ENCODE results near the gene SEL1L2. TPM values are rescaled to one million over a fixed set of nuclear protein-coding genes. Genes with fewer than 3 reads are reported as not detected.
"Not testable (repeated sequence)": the region's sequence is repeated elsewhere in the genome, so short reads cannot be mapped to it uniquely, and the experiment has no call there.

Gene SEL1L2
- total and polyA plus RNA-seq, 9 donors, result 0.12 to 0.50 (median 0.23) TPM; not detected in 6

- peaks cover 6% of the 10 kb centered on the region for H3K27me3 ChIP-seq (ENCODE audit: control insufficient read depth, insufficient read depth, low read length)
- H3K27ac ChIP-seq (ENCODE audit: low read length), result no peak within 1 kb of the TSS
- peaks cover 8% of the 10 kb centered on the region for H3K4me1 ChIP-seq (ENCODE audit: control insufficient read depth, insufficient read depth, low read length)
- H3K4me3 ChIP-seq (ENCODE audit: low read length), result peak within 1 kb of the TSS; percentile 50
- no peaks in the 10 kb centered on the region for H3K36me3 ChIP-seq (ENCODE audit: control insufficient read depth, insufficient read depth, low read length)
- peaks cover 9% of the 10 kb centered on the region for H3K9me3 ChIP-seq (replicated peaks; ENCODE audit: control insufficient read depth, low read depth, low read length)
- DNase-seq, result peak; percentile 91
- WGBS (ENCODE audit: insufficient coverage), result under 1% methylated on average over 61 of the region's 61 CpGs
These were observed 4.8 kb upstream of the SEL1L2 start, which contains the start of gene MACROD2 for GRCh38 chr20:13995086-13995665. Gene MACROD2, plus strand, starts transcription at chr20:13995516.

DNA sequence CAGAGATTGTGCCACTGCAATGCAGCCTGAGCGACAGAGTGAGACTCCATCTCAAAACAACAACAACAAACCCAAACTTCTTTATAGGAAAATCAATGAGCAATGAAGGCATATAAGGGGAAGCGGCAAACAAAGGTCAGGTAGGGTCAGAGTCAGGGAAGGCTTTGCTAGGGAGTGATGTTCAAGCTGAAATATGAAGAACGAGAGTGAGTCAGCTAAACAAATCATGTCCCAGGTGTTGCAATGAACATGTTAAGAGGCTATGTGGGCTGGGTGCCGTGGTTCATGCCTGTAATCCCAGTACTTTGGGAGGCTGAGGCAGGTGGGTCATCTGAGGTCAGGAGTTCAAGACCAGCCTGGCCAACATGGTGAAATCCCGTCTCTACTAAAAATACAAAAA is 1.5 kb upstream of the SEL1L2 start:
- not testable (repeated sequence) for H3K9me3 ChIP-seq (replicated peaks; ENCODE audit: control insufficient read depth, low read depth, low read length); H3K27me3 ChIP-seq (ENCODE audit: control insufficient read depth, insufficient read depth, low read length); H3K27ac ChIP-seq (ENCODE audit: low read length); H3K4me3 ChIP-seq (ENCODE audit: low read length); H3K4me1 ChIP-seq (ENCODE audit: control insufficient read depth, insufficient read depth, low read length); H3K36me3 ChIP-seq (ENCODE audit: control insufficient read depth, insufficient read depth, low read length); DNase-seq
- 91% methylated on average over 2 of the region's 5 CpGs for WGBS (ENCODE audit: insufficient coverage)

GRCh38 chr20:13991311-13991710 is 897 bp upstream of the SEL1L2 start:
- no peak for DNase-seq
- H3K9me3 ChIP-seq (replicated peaks; ENCODE audit: control insufficient read depth, low read depth, low read length), result peaks cover 9% of the 10 kb centered on the region
- no CpG with 5 or more reads among the region's 1 CpG for WGBS (ENCODE audit: insufficient coverage)
- peaks cover 6% of the 10 kb centered on the region for H3K4me1 ChIP-seq (ENCODE audit: control insufficient read depth, insufficient read depth, low read length)
- H3K36me3 ChIP-seq (ENCODE audit: control insufficient read depth, insufficient read depth, low read length), result no peaks in the 10 kb centered on the region
- H3K27me3 ChIP-seq (ENCODE audit: control insufficient read depth, insufficient read depth, low read length), result peaks cover 6% of the 10 kb centered on the region
- no peak overlapping the region for H3K27ac ChIP-seq (ENCODE audit: low read length)
- H3K4me3 ChIP-seq (ENCODE audit: low read length), result no peak overlapping the region

GRCh38 chr20:13984211-13984610 is 6.2 kb downstream of the SEL1L2 start:
- Histone ChIP-seq H3K4me3 (ENCODE audit: low read length) (no peak overlapping the region), H3K4me1 (ENCODE audit: control insufficient read depth, insufficient read depth, low read length) (no peaks in the 10 kb centered on the region), H3K36me3 (ENCODE audit: control insufficient read depth, insufficient read depth, low read length) (no peaks in the 10 kb centered on the region), H3K9me3 (replicated peaks; ENCODE audit: control insufficient read depth, low read depth, low read length) (no peaks in the 10 kb centered on the region), H3K27me3 (ENCODE audit: control insufficient read depth, insufficient read depth, low read length) (no peaks in the 10 kb centered on the region), H3K27ac (ENCODE audit: low read length) (no peak overlapping the region)
- 55% methylated on average over 3 of the region's 4 CpGs for WGBS (ENCODE audit: insufficient coverage)
- no peak for DNase-seq

- DNase-seq, result no peak
- H3K27ac ChIP-seq (ENCODE audit: low read length), result no peak overlapping the region
- no peaks in the 10 kb centered on the region for H3K36me3 ChIP-seq (ENCODE audit: control insufficient read depth, insufficient read depth, low read length)
- no CpG with 5 or more reads among the region's 3 CpGs for WGBS (ENCODE audit: insufficient coverage)
- H3K4me1 ChIP-seq (ENCODE audit: control insufficient read depth, insufficient read depth, low read length), result no peaks in the 10 kb centered on the region
- no peaks in the 10 kb centered on the region for H3K9me3 ChIP-seq (replicated peaks; ENCODE audit: control insufficient read depth, low read depth, low read length)
- no peaks in the 10 kb centered on the region for H3K27me3 ChIP-seq (ENCODE audit: control insufficient read depth, insufficient read depth, low read length)
- H3K4me3 ChIP-seq (ENCODE audit: low read length), result no peak overlapping the region
These were observed 29.9 kb downstream of the SEL1L2 start for GRCh38 chr20:13960525-13960924.

GRCh38 chr20:13960119-13960518 is 30.3 kb downstream of the SEL1L2 start:
- H3K4me1 ChIP-seq (ENCODE audit: control insufficient read depth, insufficient read depth, low read length), result no peaks in the 10 kb centered on the region
- no peak for DNase-seq
- no peaks in the 10 kb centered on the region for H3K36me3 ChIP-seq (ENCODE audit: control insufficient read depth, insufficient read depth, low read length)
- H3K27ac ChIP-seq (ENCODE audit: low read length), result no peak overlapping the region
- H3K4me3 ChIP-seq (ENCODE audit: low read length), result no peak overlapping the region
- H3K27me3 ChIP-seq (ENCODE audit: control insufficient read depth, insufficient read depth, low read length), result no peaks in the 10 kb centered on the region
- WGBS (ENCODE audit: insufficient coverage), result no CpG with 5 or more reads among the region's 2 CpGs
- H3K9me3 ChIP-seq (replicated peaks; ENCODE audit: control insufficient read depth, low read depth, low read length), result no peaks in the 10 kb centered on the region

GRCh38 chr20:13953227-13953626 is 37.2 kb downstream of the SEL1L2 start:
- no peak overlapping the region for H3K27ac ChIP-seq (ENCODE audit: low read length)
- no peak overlapping the region for H3K4me3 ChIP-seq (ENCODE audit: low read length)
- no peaks in the 10 kb centered on the region for H3K27me3 ChIP-seq (ENCODE audit: control insufficient read depth, insufficient read depth, low read length)
- no peaks in the 10 kb centered on the region for H3K4me1 ChIP-seq (ENCODE audit: control insufficient read depth, insufficient read depth, low read length)
- no peaks in the 10 kb centered on the region for H3K36me3 ChIP-seq (ENCODE audit: control insufficient read depth, insufficient read depth, low read length)
- no peaks in the 10 kb centered on the region for H3K9me3 ChIP-seq (replicated peaks; ENCODE audit: control insufficient read depth, low read depth, low read length)
- no peak for DNase-seq
- WGBS (ENCODE audit: insufficient coverage), result 95% methylated on average over 2 of the region's 6 CpGs

GRCh38 chr20:13947719-13948118 is 42.7 kb downstream of the SEL1L2 start:
- 91% methylated on average over 1 of the region's 3 CpGs for WGBS (ENCODE audit: insufficient coverage)

GRCh38 chr20:13941031-13941430 is 49.4 kb downstream of the SEL1L2 start:
- Histone ChIP-seq H3K27ac (ENCODE audit: low read length) (no peak overlapping the region), H3K4me3 (ENCODE audit: low read length) (no peak overlapping the region), H3K27me3 (ENCODE audit: control insufficient read depth, insufficient read depth, low read length) (no peaks in the 10 kb centered on the region), H3K36me3 (ENCODE audit: control insufficient read depth, insufficient read depth, low read length) (no peaks in the 10 kb centered on the region), H3K4me1 (ENCODE audit: control insufficient read depth, insufficient read depth, low read length) (no peaks in the 10 kb centered on the region), H3K9me3 (replicated peaks; ENCODE audit: control insufficient read depth, low read depth, low read length) (no peaks in the 10 kb centered on the region)
- no peak for DNase-seq
- 71% methylated on average over 4 of the region's 7 CpGs for WGBS (ENCODE audit: insufficient coverage)

More at GRCh38 chr20:13947719-13948118, 42.7 kb downstream of the SEL1L2 start:
- no peaks in the 10 kb centered on the region for H3K9me3 ChIP-seq (replicated peaks; ENCODE audit: control insufficient read depth, low read depth, low read length)
- H3K36me3 ChIP-seq (ENCODE audit: control insufficient read depth, insufficient read depth, low read length), result no peaks in the 10 kb centered on the region
- no peaks in the 10 kb centered on the region for H3K27me3 ChIP-seq (ENCODE audit: control insufficient read depth, insufficient read depth, low read length)
- H3K4me3 ChIP-seq (ENCODE audit: low read length), result no peak overlapping the region
- no peak for DNase-seq
- no peak overlapping the region for H3K27ac ChIP-seq (ENCODE audit: low read length)
- no peaks in the 10 kb centered on the region for H3K4me1 ChIP-seq (ENCODE audit: control insufficient read depth, insufficient read depth, low read length)

GRCh38 chr20:13936781-13937576 is 53.4 kb downstream of the SEL1L2 start:
- no peak overlapping the region for H3K27ac ChIP-seq (ENCODE audit: low read length)
- DNase-seq, result no peak
- H3K4me1 ChIP-seq (ENCODE audit: control insufficient read depth, insufficient read depth, low read length), result no peaks in the 10 kb centered on the region
- H3K27me3 ChIP-seq (ENCODE audit: control insufficient read depth, insufficient read depth, low read length), result no peaks in the 10 kb centered on the region
- 76% methylated on average over 4 of the region's 9 CpGs for WGBS (ENCODE audit: insufficient coverage)
- H3K4me3 ChIP-seq (ENCODE audit: low read length), result no peak overlapping the region
- no peaks in the 10 kb centered on the region for H3K36me3 ChIP-seq (ENCODE audit: control insufficient read depth, insufficient read depth, low read length)
- H3K9me3 ChIP-seq (replicated peaks; ENCODE audit: control insufficient read depth, low read depth, low read length), result no peaks in the 10 kb centered on the region

Data from muscle of leg (tissue), 11 donors.